Activated CD8-positive, alpha-beta memory T cell treated with anti-CD3 and anti-CD28 coated beads for 48 hours (primary cell): ENCODE results near the gene ATN1.

Experiments used
- DNase-seq, 3 experiments: peaks; one replicate each; pipeline ENCODE4 v3.0.0-alpha.2; 2020; ENCODE audit warnings: low read depth in 2 of 3, low spot score in 2 of 3

ATN1 gene

DNA sequence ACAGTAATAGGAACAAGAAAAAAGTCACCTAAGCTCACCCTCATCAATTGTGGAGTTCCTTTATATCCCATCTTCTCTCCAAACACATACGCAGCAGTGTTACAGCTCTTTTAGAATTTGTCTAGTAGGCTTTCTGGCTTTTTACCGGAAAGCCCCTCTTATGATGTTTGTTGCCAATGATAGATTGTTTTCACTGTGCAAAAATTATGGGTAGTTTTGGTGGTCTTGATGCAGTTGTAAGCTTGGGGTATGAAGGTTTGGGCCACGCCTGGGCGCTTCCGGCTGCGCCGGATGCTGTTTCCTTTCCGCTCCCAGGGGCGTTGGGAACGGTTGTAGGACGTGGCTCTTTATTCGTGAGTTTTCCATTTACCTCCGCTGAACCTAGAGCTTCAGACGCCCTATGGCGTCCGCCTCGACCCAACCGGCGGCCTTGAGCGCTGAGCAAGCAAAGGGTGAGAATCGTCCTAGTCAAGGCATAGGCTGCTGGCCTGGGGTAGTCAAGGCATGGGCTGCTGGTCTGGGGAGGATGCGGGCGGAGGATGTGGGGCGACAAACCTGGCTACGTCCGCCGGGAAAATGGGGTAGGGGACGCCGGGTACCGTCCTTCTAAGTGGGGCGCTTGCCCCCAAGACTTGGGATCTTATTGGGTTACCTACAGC lies 16.1 kb downstream of the ATN1 start, which contains the start of the genes C12orf57 and RNU7-1:
TSS of gene C12orf57 (plus strand) at position 301 of the 659 bp plus-strand sequence. CDS start at position 401, 100 bp downstream.
TSS of gene RNU7-1 (plus strand) at position 95 of the 659 bp plus-strand sequence.
- DNase-seq, result peak in 1 of 3 experiments; percentile 70

GRCh38 chr12:6944381-6945186 lies 16.8 kb downstream of the ATN1 start:
- DNase-seq, result peak in 2 of 3 experiments; percentile 70 to 75

DNA sequence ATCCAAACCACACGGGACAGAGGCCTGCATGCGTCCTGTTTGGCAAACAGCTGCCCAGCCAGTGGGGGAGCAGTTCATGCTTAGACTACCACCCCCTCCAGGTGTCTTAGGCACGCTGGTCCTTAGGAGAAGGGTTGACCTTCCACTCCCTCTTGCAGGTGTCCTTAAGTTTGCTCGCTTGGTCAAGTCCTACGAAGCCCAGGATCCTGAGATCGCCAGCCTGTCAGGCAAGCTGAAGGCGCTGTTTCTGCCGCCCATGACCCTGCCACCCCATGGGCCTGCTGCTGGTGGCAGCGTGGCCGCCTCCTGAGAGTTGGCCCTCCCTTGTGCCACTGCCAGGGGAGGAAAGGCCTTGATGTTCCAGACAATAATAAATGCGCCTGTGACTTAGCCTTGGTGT lies 17.9 kb downstream of the ATN1 start:
- no peak for DNase-seq

- DNase-seq, result no peak
Measured at GRCh38 chr12:6946033-6946919, 18.5 kb downstream of the ATN1 start.

- no peak for DNase-seq
Measured at GRCh38 chr12:6946920-6947374, 19.2 kb downstream of the ATN1 start.

DNA sequence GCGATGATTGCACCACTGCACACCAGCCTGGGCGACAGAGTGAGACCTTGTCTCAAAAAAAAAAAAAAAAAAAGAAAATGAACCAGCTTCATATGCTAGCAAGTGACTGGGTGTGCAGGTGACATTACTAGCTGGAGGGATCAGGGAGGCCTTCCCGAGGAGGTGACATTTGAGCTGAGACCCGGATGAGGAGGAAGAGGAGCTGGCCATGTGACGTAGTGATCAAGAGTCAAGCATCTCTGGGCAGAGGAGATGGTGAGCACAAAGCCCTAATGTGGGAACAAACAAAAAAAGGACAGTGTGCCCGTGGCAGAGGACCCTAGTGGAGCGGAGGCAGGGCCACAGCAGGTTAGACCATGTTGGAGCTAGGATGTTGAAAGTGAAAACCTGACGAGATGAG lies 19.9 kb downstream of the ATN1 start:
- no peak for DNase-seq

DNA sequence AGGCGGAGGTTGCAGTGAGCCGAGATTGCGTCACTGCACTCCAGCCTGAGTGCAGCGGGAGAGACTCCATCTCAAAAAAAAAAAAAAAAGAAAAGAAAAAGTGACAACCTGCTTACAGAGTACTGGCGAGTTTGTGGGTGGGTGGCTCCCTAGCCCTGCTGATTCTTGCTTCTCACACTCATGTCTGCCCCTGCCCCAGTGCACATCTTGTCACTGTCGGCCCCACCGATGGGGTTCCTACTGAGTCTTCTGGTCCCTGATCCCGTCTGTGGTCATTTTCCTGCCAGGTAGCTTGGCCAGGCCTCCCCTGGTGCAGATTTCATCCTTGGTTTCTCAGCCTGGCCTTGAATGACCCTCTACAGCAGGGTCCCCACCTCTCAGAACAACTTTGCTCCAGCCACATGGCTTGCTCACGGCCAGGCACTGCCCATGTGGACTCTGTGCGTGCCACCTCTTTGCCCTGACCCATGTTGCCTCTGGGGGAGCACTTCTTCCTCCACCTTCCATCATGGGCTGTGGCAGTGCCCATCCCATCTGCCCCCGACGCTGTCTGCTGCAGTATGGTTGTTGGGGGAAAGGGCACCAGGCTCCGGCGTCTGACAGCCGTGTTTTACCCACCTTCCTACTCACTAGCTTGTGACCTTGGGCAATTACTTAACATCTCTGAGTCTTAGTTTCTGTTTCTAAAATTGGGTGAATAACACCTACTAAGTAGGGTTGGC lies 21.3 kb downstream of the ATN1 start:
- no peak for DNase-seq

GRCh38 chr12:6950401-6950801 lies 22.6 kb downstream of the ATN1 start:
- no peak for DNase-seq

DNA sequence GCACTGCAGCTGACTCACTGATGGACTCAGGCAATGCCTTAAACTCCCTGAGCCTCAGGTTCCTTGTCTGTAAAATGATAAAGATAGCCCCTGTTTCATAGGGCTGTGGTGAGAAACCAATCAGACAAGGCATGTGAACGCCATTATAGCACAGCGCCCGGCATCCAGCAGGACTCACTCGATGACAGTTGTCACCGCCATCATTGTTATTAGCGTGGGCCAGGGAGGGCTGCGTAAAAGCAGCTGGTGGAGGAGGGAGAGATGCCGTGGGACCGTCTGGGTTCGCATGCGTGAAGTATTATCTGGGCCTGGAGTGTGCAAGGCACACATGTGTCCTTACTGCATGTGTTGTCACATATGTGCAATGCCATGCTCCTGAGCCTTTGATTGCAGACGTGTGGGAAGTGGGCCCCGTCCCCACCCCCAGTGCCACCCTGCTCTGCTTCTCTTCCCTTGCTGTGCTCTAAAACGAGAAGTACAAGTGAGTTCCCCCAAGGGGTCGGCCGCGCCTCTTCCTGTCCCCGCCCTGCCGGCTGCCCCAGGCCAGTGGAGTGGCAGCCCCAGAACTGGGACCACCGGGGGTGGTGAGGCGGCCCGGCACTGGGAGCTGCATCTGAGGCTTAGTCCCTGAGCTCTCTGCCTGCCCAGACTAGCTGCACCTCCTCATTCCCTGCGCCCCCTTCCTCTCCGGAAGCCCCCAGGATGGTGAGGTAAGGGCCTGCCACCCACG lies 23.2 kb downstream of the ATN1 start, which contains the start of gene PTPN6:
TSS of gene PTPN6 (plus strand) at position 546 of the 730 bp plus-strand sequence. CDS start at position 703, 157 bp downstream.
- DNase-seq, result no peak

DNA sequence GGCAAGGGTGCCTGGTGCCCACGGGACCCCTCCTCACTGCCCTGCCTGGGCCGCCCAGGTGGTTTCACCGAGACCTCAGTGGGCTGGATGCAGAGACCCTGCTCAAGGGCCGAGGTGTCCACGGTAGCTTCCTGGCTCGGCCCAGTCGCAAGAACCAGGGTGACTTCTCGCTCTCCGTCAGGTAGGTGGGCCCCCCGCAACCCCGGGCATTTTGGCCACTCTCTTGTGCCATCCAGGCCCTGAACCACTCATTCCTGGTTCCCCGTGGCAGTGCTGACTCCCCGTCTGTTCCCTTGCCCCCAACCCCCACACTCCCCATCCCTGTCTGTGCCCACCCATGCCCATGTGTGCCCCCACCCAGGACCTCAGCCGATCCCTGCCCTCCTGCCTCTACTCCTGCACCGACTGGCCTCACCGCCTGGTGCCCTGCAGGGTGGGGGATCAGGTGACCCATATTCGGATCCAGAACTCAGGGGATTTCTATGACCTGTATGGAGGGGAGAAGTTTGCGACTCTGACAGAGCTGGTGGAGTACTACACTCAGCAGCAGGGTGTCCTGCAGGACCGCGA lies 23.9 kb downstream of the ATN1 start:
- no peak for DNase-seq

- DNase-seq, result no peak
Measured at GRCh38 chr12:6952121-6952862, 24.5 kb downstream of the ATN1 start.

DNA sequence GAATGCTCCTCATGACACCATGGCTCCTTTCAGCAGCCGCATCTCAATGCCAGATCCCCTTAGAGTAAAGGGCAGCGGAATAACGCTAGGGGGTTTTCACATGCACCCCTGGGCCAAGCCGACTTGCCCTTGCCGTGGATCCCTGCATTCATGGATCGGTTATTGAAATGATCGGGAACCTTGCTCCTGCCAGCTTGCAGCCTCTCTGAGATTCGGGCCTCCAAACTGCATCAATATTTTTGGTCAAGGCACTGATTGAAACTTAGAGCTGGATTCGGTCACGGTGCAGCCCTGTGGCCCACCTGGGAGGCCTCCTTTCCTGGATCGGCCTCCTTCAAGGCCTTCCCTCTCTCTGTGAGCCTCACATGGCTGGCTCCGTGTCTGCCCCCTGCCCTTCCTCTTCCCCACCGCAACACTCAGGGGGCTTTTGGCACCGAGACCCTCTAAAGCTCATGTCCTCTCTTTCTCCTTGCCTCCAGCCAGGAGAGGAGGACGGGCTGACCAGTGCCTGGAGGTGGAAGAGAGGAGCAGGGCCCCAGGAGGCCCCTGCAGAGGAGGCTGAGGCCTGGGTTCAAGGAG lies 25.2 kb downstream of the ATN1 start:
- DNase-seq, result no peak

GRCh38 chr12:6953442-6954315 lies 25.9 kb downstream of the ATN1 start:
- peak in 1 of 3 experiments; percentile 80 for DNase-seq

DNA sequence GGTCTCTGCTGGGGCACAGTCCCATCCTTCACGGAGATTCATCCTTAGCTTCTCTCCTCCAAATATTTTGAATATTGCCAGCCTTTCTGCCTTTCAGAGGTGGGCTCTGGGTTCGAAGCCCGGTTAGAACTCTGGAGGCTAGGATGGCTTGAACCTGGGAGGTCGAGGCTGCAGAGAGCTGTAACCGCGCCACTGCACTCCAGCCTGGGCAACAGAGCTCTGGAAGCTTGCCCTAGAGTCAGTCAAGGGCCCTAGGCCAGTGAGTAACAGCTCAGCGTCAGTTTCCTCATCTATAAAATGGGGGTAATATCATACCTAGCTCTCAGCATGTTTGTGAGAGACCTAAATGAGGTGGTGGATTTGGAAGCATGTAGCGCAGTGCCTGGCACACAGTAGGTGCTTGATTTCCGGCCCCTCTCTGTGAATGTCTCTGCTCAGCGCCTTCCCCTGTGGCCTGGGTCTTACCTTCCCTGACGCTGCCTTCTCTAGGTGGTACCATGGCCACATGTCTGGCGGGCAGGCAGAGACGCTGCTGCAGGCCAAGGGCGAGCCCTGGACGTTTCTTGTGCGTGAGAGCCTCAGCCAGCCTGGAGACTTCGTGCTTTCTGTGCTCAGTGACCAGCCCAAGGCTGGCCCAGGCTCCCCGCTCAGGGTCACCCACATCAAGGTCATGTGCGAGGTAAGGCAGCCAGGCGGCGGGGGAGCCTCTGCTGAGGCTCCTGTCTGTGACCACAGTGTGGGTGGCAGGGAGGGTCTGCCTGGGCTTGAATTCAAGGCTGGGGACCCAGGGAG lies 26.8 kb downstream of the ATN1 start:
- no peak for DNase-seq

DNA sequence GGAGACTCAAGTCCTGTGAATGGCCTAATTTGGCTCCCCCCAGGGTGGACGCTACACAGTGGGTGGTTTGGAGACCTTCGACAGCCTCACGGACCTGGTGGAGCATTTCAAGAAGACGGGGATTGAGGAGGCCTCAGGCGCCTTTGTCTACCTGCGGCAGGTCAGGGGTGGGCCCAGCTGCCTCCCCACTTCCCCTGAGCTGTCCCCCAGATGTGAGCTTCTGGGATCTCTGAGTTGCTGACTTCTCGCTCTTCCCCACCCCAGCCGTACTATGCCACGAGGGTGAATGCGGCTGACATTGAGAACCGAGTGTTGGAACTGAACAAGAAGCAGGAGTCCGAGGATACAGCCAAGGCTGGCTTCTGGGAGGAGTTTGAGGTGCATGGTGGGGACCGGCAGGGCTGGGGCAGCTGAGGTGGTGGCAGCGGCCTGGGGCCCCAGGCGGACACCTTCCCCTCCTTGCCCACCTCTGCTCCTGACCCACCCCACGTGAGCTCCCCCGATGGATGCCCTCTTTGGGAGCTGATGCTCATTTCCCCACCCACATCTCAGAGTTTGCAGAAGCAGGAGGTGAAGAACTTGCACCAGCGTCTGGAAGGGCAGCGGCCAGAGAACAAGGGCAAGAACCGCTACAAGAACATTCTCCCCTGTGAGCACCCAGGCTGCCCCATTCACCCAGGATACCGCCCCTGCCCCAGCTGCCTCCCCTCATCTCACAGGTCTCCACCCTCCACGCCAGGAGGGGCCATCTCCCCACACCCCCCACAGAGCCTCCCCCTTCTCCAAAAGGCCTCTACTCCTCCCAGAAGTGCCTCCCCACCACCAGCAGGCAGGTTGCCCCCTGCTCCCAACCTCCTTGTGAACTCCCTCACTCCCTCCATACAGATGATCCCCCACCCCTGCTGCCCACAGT lies 27.6 kb downstream of the ATN1 start:
- DNase-seq, result no peak
